H9 (cell line): ENCODE results near the gene UBALD1. TPM values are rescaled to one million over a fixed set of nuclear protein-coding genes. Genes with fewer than 3 reads are reported as not detected.

Experiments
- DNase-seq: peaks from one replicate; pipeline ENCODE4 v3.0.0-alpha.2; 2017
- H2AFZ ChIP-seq: one replicate; pipeline ENCODE4 v1.6.1; 2013; ENCODE audit warnings: mild to moderate bottlenecking, low read length, control low read depth, moderate library complexity
- H2AK5ac ChIP-seq: 2 replicates; pipeline ENCODE4 v1.6.1; 2013; ENCODE audit warnings: low read length, control low read depth, mixed read lengths; ENCODE audit not compliant: insufficient read length
- H2BK120ac ChIP-seq: one replicate; pipeline ENCODE4 v1.6.1; 2013; ENCODE audit warnings: low read depth, mild to moderate bottlenecking, low read length, control low read depth, inconsistent platforms; ENCODE audit not compliant: poor library complexity, severe bottlenecking
- H2BK12ac ChIP-seq: 2 replicates; pipeline ENCODE4 v1.6.1; 2013; ENCODE audit warnings: low read length, control low read depth, mixed read lengths, low read depth; ENCODE audit not compliant: insufficient read length
- H2BK15ac ChIP-seq: 2 replicates; pipeline ENCODE4 v1.6.1; 2013; ENCODE audit warnings: low read depth, low read length, control low read depth
- H2BK20ac ChIP-seq: one replicate; pipeline ENCODE4 v1.6.1; 2013; ENCODE audit warnings: low read depth, mild to moderate bottlenecking, low read length, control low read depth, inconsistent platforms; ENCODE audit not compliant: poor library complexity, severe bottlenecking
- H2BK5ac ChIP-seq: 2 replicates; pipeline ENCODE4 v1.6.1; 2013; ENCODE audit warnings: low read length, control low read depth, mixed read lengths; ENCODE audit not compliant: insufficient read length
- H3K14ac ChIP-seq: 2 replicates; pipeline ENCODE4 v1.6.1; 2013; ENCODE audit warnings: low read length, control low read depth; ENCODE audit not compliant: insufficient read depth
- H3K18ac ChIP-seq: 2 replicates; pipeline ENCODE4 v1.6.1; 2013; ENCODE audit warnings: low read depth, mild to moderate bottlenecking, mixed read lengths, low read length, control low read depth; ENCODE audit not compliant: insufficient read length
- H3K23ac ChIP-seq: 2 replicates; pipeline ENCODE4 v1.6.1; 2013; ENCODE audit warnings: low read length, control low read depth, mixed read lengths, low read depth; ENCODE audit not compliant: insufficient read length
- H3K23me2 ChIP-seq: 2 replicates; pipeline ENCODE4 v1.6.1; 2013; ENCODE audit warnings: low read depth, mild to moderate bottlenecking, mixed read lengths, low read length, control low read depth; ENCODE audit not compliant: insufficient read length, poor library complexity, severe bottlenecking
- H3K27ac ChIP-seq: 2 replicates; pipeline ENCODE4 v1.5.1; 2013; ENCODE audit warnings: low read length, control low read depth, mixed read lengths, low read depth; ENCODE audit not compliant: insufficient read length
- H3K27me3 ChIP-seq: 2 replicates; pipeline ENCODE4 v1.6.1; 2013; ENCODE audit warnings: low read length, control low read depth, inconsistent platforms; ENCODE audit not compliant: insufficient read depth
- H3K4ac ChIP-seq: 2 replicates; pipeline ENCODE4 v1.6.1; 2013; ENCODE audit warnings: low read depth, mild to moderate bottlenecking, control low read depth, inconsistent platforms, low read length, moderate library complexity
- H3K4me1 ChIP-seq: 2 replicates; pipeline ENCODE4 v1.6.1; 2013; ENCODE audit warnings: low read length, control low read depth, inconsistent platforms; ENCODE audit not compliant: insufficient read depth
- H3K4me2 ChIP-seq: 2 replicates; pipeline ENCODE4 v1.6.1; 2013; ENCODE audit warnings: low read length, control low read depth, mixed read lengths; ENCODE audit not compliant: insufficient read length, insufficient read depth
- H3K56ac ChIP-seq: 2 replicates; pipeline ENCODE4 v1.6.1; 2013; ENCODE audit warnings: low read depth, mild to moderate bottlenecking, mixed read lengths, low read length, control low read depth; ENCODE audit not compliant: insufficient read length
- H3K79me1 ChIP-seq: 2 replicates; pipeline ENCODE4 v1.6.1; 2013; ENCODE audit warnings: low read depth, mild to moderate bottlenecking, moderate library complexity, low read length, control low read depth, inconsistent platforms; ENCODE audit not compliant: insufficient read depth, poor library complexity, severe bottlenecking
- H3K79me2 ChIP-seq: 2 replicates; pipeline ENCODE4 v1.6.1; 2013; ENCODE audit warnings: low read length, control low read depth, inconsistent platforms; ENCODE audit not compliant: insufficient read depth
- H3K9ac ChIP-seq: 2 replicates; pipeline ENCODE4 v1.6.1; 2013; ENCODE audit warnings: low read length, control low read depth, mixed read lengths; ENCODE audit not compliant: insufficient read length; ENCODE audit errors: extremely low read depth
- H3K9me3 ChIP-seq: one replicate; pipeline ENCODE4 v1.6.1; 2013; ENCODE audit warnings: low read depth, low read length, inconsistent platforms; ENCODE audit not compliant: control insufficient read depth
- H3T11ph ChIP-seq: one replicate; pipeline ENCODE4 v1.6.1; 2013; ENCODE audit warnings: mild to moderate bottlenecking, low read length, control low read depth, inconsistent platforms
- H4K20me1 ChIP-seq: one replicate; pipeline ENCODE4 v1.6.1; 2013; ENCODE audit not compliant: control insufficient read depth, insufficient read length, insufficient read depth
- H4K5ac ChIP-seq: 2 replicates; pipeline ENCODE4 v1.6.1; 2013; ENCODE audit warnings: low read depth, mild to moderate bottlenecking, mixed read lengths, low read length, control low read depth; ENCODE audit not compliant: insufficient read length
- H4K8ac ChIP-seq: replicated peaks from 2 replicates; pipeline ENCODE4 v1.6.1; 2013; ENCODE audit warnings: low read length, control low read depth, mixed read lengths, low read depth; ENCODE audit not compliant: insufficient read length
- H4K91ac ChIP-seq: 2 replicates; pipeline ENCODE4 v1.6.1; 2013; ENCODE audit warnings: low read depth, mild to moderate bottlenecking, moderate library complexity, mixed read lengths, low read length, control low read depth; ENCODE audit not compliant: insufficient read length
- H3K27ac Mint-ChIP-seq, 3 experiments: 2 replicates in 2 of 3; 3 replicates in 1 of 3; pipeline ENCODE4 v1.8.0; 2020 to 2021; ENCODE audit warnings: mixed read lengths in 3 of 3, mild to moderate bottlenecking in 1 of 3, moderate library complexity in 1 of 3
- H3K27me3 Mint-ChIP-seq: 2 replicates; pipeline ENCODE4 v1.8.0; 2021; ENCODE audit warnings: low read depth, mild to moderate bottlenecking, moderate library complexity, mixed read lengths
- H3K36me3 Mint-ChIP-seq, 3 experiments: 2 replicates in 2 of 3; 3 replicates in 1 of 3; pipeline ENCODE4 v1.8.0; 2020 to 2021; ENCODE audit warnings: low read depth in 3 of 3, mixed read lengths in 3 of 3; ENCODE audit not compliant: insufficient read depth in 1 of 3
- H3K4me1 Mint-ChIP-seq, 2 experiments: 2 replicates each; pipeline ENCODE4 v1.8.0; 2020; ENCODE audit warnings: mixed read lengths in 2 of 2
- H3K4me3 Mint-ChIP-seq, 2 experiments: 2 replicates in 1 of 2; 3 replicates in 1 of 2; pipeline ENCODE4 v1.8.0; 2020 to 2021; ENCODE audit warnings: mild to moderate bottlenecking in 2 of 2, mixed read lengths in 2 of 2, moderate library complexity in 1 of 2
- H3K9me3 Mint-ChIP-seq, 2 experiments: 2 replicates in 1 of 2; 3 replicates in 1 of 2; pipeline ENCODE4 v1.8.0; 2020; ENCODE audit warnings: mild to moderate bottlenecking in 2 of 2, mixed read lengths in 2 of 2, moderate library complexity in 1 of 2
- WGBS: extraction: QIAGEN DNeasy Blood & Tissue Kit; methylation state at CpG from one replicate; pipeline ENCODE4 v1.1.7; 2013; ENCODE audit warnings: missing lambda C conversion rate, low lambda C conversion rate, mixed read lengths; ENCODE audit not compliant: insufficient read length; ENCODE audit errors: extremely low coverage; 5-methylcytosine and 5-hydroxymethylcytosine counted together
- total RNA-seq: library from RNA; stranded (reverse); gene quantifications from 2 replicates; pipeline ENCODE4 v1.2.1, GENCODE V29; 2021
- TF ChIP-seq, protein P1 (sequence below): fragments of 200-600 bp; sonication (generic); conservative IDR thresholded peaks from 3 replicates; pipeline ENCODE4 v1.8.0; 2021; ENCODE audit warnings: antibody characterized with exemption, mild to moderate bottlenecking

UBALD1 gene
- total RNA-seq, 1 experiment from 2014 or later: 80.9 TPM

- H3K9me3 Mint-ChIP-seq: peaks cover 8% of the 10 kb centered on the region in 2 experiments; a peak in 3 of 5 replicates
- no peak overlapping the region for H3K4ac ChIP-seq
- no peak overlapping the region for H3K9ac ChIP-seq
- no peak overlapping the region for H2BK12ac ChIP-seq
- no peak overlapping the region for H2BK120ac ChIP-seq
- peaks cover 14 to 15% of the 10 kb centered on the region in 2 experiments for H3K4me1 Mint-ChIP-seq
- H2AK5ac ChIP-seq: no peak overlapping the region
- no peak overlapping the region for H3K4me3 Mint-ChIP-seq
- no peak overlapping the region for H3K23ac ChIP-seq
- peaks cover 5 to 10% (median 5%) of the 10 kb centered on the region in 3 experiments; a peak in 5 of 7 replicates for H3K36me3 Mint-ChIP-seq
- TF ChIP-seq, protein P1, sequence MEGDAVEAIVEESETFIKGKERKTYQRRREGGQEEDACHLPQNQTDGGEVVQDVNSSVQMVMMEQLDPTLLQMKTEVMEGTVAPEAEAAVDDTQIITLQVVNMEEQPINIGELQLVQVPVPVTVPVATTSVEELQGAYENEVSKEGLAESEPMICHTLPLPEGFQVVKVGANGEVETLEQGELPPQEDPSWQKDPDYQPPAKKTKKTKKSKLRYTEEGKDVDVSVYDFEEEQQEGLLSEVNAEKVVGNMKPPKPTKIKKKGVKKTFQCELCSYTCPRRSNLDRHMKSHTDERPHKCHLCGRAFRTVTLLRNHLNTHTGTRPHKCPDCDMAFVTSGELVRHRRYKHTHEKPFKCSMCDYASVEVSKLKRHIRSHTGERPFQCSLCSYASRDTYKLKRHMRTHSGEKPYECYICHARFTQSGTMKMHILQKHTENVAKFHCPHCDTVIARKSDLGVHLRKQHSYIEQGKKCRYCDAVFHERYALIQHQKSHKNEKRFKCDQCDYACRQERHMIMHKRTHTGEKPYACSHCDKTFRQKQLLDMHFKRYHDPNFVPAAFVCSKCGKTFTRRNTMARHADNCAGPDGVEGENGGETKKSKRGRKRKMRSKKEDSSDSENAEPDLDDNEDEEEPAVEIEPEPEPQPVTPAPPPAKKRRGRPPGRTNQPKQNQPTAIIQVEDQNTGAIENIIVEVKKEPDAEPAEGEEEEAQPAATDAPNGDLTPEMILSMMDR: no peak
- no peak overlapping the region for H4K91ac ChIP-seq
- H3K27me3 Mint-ChIP-seq: peaks cover 10% of the 10 kb centered on the region; the same call in 1 of the 2 replicates
- H3K27ac Mint-ChIP-seq: no peak overlapping the region
- no peak overlapping the region for H3K56ac ChIP-seq
- no peak overlapping the region for H3K4me2 ChIP-seq
- peaks cover 2% of the 10 kb centered on the region; the same call in 1 of the 2 replicates for H3K4me1 ChIP-seq
- H3T11ph ChIP-seq: no peak overlapping the region
- no peaks in the 10 kb centered on the region for H3K27me3 ChIP-seq
- H3K18ac ChIP-seq: no peak overlapping the region
- no peak overlapping the region for H4K5ac ChIP-seq
- no peaks in the 10 kb centered on the region for H4K20me1 ChIP-seq
- no peaks in the 10 kb centered on the region for H3K23me2 ChIP-seq
- no peak overlapping the region for H4K8ac ChIP-seq
- H2BK20ac ChIP-seq: no peak overlapping the region
- H2BK5ac ChIP-seq: no peak overlapping the region
- H3K79me2 ChIP-seq: no peaks in the 10 kb centered on the region
- no peak for DNase-seq
- WGBS: no CpG with 5 or more reads among the region's 4 CpGs
- no peak overlapping the region for H3K14ac ChIP-seq
- no peak overlapping the region for H2AFZ ChIP-seq
- no peaks in the 10 kb centered on the region for H3K9me3 ChIP-seq
- no peaks in the 10 kb centered on the region for H3K79me1 ChIP-seq
- no peak overlapping the region for H3K27ac ChIP-seq
- H2BK15ac ChIP-seq: no peak overlapping the region
These were observed 30.8 kb downstream of the UBALD1 start for GRCh38 chr16:4583906-4584305.
